KG1 (cell line): Measurements from ENCODE around the gene SMAD4.

ENCODE experiments used
- DNase-seq: peaks from one replicate; lab custom pipeline; 2025; lab: John Stamatoyannopoulos, UW

SMAD4 gene

DNA sequence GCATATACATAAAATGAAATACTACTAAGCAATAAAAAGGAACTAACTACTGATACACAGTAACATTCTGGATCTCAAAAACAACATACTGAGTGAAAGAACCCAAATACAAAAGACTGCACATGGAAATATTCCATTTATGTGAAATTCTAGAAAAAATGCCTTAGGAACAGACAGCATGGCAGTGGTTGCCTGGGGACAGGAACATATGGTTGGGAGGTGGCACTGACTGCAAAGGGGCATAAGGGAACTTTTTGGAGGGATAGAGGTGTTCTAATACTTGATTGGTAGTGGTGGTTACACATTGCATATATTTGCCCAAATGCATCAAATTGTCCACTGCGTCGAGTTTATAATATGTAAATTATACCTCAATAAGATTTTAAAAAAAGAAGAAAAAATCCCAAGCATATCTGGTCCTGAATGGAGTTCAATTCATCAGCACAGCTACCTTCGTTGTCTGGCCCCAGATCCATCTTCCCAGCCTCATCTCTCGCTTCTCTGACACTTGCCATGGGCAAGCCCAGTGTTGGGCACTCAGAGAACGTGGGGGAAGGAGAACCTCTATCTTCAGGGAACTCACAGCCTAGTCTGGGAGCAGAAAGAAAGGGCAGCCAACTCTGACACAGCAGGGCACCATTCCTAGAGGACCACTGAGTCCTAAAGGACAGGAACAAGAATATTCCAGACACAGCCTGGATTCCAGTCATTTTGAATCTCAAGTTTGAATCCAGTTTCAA lies 8.6 kb upstream of the SMAD4 start:
- no peak for DNase-seq

DNA sequence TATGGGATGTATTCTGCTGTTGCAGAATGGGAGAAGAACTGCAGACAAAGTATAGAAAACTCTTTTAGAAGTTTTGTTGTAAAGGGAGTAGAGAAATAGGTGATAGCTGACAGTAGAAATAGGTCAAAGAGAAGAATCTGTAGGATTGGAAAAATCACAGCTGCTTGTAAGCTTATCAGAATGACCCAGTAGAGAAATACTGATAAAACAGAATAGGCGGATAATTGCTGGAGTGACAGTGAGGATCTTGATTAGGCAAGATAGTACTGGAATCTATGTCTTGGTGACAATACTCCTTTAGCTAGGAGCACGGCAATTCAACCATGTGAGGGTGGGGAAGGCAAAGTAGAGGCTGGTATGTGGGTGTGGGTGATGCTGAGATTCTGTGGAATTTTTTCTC lies 4.5 kb upstream of the SMAD4 start:
- no peak for DNase-seq

DNA sequence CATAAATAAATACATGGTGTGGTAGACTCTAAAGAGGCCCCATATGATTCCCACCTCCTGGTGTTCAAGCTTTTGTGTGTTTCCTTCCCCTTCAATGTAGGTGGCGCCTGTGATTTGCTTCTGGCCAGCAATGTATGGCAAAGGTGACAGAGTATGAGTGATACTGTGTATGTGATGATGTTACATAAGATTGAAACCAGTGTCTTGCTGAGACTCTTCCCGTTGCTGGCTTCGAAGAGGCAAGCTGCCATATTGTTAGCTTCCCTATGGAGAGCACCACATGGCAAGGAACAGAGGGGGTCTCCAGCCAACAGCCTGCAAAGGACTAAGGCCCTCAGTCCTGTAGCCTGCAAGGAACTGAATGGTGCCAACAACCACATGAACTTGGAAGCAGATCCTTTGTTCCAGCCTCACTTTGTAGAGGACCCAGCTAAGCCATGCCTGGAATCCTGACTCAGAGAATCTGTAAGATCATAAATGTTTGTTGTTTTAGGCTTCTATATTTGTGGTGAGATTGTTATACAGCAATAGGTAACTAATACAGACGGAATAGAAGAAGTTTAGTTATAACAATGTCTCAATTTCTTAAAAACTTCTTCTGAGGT lies 1.7 kb upstream of the SMAD4 start:
- DNase-seq, result no peak

DNA sequence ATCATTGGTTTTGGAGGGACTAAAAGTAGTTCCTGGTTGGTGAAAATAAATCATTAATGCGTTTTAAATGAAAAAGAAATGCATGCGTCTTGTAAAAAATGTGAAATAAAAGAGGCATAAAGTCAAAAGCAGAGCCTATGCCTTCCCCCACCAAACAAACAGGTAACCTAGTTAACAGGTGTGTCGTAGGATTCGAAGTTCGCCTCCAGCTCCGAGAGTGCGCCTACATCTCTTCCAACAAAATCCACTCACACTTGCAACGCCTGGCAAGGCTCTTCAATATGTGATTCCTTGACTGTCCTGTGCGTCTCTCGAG lies 677 bp upstream of the SMAD4 start:
- DNase-seq, result no peak

DNA sequence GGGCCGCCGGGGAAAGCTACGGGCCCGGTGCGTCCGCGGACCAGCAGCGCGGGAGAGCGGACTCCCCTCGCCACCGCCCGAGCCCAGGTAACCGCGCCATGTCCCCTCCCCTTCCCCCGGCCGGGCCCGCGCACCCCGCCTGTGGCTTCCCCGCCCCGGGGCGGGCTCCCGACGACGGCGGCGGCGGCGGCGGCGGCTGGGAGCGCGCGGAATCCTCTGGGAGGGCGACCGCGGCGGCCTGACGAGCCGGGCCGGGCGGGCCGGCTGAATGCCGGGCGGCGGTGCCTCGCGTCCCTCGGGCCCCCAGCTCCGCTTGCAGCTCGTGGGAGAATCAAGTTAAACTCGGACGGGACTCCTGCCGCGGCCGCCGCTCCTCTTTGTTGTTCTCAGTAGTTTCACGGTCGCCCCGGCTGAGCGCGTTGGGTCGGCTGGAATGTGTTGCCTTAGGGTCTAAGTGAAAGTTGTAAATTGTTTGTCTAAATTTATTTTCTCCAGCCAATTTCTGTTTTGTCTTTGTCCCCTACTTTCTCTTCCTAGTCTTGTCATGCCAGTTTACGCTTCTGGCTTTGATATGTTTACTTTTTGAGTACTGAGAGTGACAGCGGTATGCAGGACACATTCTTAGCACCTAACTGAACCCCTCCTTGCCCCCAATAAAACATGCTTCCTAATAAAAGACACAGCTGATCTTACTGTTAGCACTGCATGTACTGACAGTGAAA lies 685 bp downstream of the SMAD4 start:
- no peak for DNase-seq

DNA sequence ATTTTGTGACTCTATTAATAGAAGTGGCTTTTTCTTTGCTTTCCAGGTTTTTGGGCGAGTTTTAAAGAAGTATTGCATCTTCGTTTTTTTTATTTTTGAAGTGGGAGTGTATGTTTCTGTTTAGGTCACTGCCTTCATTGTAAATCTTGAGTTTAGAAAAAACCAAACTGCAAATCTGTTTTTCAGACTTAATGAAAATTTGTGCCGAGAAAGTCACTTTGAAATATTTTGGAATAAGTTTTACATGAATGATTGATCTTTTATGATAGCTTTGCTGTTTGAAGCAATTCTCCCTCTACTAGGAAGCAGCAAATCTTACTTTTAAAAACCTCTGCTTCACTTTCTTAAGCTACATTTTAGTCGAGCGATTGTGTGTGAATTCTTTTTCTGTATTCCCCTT lies 2.2 kb downstream of the SMAD4 start:
- DNase-seq, result no peak

DNA sequence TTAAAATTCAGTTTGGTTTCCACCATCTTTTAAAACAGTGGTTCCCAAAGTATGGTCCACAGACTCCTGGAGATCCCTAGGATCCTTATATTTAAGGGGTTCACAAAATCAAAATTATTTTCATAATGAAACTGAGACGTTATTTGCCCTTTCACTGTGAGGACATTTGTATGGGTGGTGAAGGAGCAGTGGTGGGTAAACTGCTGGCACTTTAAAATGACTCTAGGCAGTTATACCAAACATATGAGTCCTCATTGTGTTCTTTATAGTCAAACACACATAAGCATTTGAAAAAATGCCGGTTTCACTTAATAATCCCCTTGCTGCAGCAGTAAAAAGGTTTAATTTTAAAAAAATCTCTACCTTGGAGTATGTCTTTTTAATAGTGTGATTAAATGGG lies 7.2 kb downstream of the SMAD4 start:
- no peak for DNase-seq

DNA sequence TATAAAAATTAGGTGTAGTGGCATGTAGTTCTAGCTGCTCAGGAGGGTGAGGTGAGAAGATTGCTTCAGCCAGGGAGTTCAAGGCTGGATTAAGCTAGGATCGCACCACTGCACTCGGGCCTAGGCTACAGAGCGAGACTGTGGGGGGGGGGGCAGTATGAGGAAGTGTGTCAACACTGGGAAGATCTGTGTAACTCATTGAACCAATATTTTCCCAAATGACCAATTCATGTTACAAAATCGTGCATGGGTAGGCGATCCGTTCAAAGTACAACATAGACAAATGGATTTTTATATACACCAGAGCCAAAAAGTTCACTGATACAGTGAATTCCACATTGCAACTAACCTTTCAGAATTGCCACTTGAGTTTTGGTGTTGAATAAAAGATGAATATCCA lies 8.1 kb downstream of the SMAD4 start:
- no peak for DNase-seq

DNA sequence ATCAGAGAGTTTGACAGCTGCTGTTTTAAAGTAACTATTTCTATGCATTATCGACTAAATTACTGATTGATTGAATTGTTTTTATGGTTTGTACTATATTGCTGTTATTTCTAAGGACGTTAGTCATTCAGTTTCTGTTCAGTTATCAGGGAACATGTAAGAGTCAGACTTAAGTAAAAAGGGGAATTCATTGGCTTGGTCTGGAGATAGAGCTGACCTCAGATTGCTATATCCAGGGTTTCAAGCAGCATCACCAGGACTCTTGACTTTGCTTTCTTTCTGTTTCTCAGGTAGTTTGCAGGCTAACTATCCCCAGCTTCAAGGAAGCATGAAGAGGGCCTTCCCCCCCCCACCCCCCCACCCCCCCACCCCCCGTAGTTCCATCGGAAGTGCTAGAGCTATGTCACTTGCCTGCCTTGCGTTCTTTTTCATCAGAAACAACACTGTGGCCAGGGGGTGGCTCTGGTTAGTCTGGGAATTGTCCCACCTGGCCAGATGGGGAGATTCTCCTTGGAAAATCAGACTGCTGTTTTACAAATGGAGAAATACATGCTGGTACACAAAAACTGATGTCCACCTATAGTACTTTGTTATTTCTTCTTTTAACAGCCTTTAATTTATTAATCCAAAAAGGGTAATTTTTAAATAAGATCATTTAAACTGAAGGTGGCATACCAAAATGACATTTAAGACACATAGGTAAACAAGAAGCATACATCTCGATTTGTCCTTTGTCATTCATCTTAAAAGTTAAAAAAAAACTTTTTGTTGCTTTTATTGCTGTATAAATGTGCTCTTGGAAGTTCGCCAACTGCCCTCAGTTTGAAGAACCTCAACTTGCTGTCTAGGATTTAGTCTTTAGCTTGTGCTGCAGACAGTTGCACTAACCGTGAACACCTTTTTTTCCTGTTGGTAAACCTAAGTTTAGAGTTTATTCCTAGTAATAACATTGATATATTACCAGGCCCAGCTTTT lies 9.4 kb downstream of the SMAD4 start:
- DNase-seq, result no peak

DNA sequence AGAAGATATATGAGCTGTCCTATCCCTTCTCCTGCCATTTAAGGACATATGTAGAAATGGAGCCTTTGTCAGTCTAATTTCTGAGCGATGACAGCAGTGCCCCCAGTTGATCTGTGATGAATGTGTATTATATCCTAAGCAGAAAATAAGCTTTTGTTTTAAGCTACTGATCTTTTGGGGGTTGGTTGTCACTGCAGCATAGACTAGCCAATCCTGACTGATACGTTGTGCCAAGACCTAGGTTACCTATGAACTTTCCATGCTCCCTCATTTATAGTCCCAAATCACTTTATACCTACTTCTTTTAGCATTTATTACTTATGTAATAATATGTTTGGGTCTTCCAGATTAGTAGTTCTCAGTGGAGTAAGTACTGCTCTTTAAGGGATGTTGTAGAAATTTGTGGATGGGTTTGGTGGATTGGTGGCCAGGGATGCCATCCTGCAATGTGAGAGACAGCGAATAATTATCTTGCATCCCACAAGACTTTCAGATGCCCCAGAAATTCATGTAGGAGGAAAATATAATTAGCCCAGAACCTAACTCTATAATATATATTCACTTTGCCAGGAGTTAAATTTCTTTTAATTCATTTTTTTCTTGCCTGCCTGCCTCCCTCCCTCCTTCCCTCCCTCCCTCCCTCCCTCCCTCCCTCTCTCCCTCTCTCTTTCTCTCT lies 11.8 kb downstream of the SMAD4 start:
- no peak for DNase-seq

DNA sequence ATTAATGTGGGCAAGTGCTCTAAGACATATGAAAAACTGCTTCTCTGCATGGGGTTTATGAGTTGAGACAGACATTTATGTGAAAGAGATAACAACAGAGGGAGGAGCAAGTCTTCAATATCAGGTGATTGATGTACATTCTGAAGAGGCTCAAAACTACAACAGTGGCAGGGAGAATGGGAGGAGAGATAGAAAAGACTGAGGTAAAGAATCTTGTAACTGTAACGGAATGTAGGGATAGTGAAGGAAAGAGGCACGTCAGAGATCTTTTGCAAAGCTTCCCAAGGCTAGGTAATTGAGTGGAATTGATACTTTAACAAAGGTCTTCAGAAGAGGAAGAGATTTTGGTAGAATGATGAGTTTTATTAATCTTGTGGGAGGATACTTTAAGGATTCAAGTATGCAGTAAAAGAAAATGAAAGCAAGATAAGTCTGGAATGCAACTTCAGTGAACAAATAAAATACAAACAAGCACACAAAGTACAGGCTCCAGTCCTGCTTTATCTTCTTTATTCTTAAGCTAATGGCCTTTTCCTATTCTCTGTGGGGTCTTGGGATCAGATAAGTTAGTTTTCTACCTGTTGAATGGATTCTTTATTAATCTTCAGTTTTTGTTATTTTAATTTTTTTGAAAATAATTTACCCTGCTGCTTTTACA lies 15.0 kb downstream of the SMAD4 start:
- DNase-seq, result no peak

DNA sequence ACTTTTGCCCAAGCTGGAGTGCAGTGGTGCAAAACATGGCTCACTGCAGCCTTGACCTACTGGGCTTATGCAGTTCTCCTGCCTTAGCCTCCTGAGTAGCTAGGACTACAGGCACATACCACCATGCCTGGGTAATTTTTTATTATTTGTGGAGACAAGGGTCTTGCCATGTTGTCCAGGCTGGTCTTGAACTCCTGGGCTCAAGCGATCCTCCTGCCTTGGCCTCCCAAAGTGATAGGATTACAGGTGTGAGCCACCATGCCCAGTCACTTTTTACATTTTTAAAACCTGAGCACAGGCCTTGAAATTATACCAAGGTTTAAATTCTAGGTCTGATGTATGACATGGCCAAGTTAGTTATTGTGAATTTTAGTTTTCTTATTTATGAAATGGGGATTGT lies 18.2 kb downstream of the SMAD4 start:
- no peak for DNase-seq

DNA sequence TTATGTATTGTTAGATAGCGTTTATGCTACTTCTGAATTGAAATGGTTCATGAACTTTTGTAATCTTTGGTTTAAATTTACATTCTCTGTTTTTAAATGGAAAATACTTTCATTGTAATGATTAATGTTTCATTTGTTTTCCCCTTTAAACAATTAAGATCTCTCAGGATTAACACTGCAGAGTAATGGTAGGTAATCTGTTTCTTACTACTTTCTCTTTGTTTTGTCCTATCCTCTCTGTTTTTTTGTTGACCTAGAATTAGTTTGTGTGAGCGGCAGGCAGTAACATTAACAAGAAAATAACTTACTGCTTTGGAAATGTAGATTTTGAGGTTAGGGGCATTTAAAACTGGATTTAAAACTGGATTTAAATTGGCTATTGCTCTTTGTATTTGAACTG lies 19.1 kb downstream of the SMAD4 start:
- DNase-seq, result no peak

DNA sequence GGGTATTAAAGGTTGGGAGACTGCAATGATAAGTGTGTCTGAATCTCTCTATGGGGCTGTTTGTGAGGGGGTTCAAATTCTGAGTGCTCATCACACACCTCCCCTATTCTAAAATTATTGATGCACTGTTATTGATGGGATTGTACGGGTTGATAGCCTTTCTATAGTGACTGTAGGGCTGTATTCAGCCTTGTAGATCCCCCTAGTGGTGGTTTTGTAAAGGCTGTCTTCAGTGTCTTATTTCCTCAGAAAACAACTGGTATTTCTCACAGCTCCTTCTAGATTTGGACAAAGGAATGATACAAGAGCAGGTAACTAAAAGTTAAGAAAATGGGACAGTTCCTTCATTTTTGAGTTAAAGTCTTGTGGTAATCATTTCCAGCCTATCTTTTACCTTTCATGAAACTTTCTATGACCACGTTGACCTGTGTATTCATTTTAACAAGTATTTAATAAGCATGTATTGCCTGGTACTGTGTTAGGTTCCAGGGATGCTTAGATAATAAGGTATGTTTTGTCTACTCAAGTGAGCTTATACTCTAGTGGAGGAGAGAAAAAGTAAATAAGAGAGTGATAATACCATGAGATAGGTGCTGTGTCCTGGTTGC lies 21.2 kb downstream of the SMAD4 start:
- DNase-seq, result no peak

DNA sequence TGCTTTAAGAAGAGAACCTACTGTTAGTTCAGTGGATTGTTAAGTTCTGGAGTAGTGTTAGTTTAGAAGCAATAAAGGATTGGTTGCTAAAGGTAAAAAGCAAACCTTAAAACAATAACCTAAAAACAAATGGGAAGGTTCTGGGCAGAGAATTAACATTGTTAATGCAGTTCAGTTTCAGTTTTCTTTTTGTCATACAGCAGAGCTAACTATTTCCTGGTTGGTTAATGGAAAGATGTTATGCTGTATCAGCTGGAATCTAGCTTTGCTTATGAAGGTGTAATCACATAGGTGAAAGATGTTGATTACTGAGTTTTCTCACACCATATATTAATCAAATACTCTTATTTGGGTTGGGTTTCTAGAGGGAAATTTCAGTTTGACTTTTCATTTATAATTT lies 23.8 kb downstream of the SMAD4 start:
- no peak for DNase-seq

DNA sequence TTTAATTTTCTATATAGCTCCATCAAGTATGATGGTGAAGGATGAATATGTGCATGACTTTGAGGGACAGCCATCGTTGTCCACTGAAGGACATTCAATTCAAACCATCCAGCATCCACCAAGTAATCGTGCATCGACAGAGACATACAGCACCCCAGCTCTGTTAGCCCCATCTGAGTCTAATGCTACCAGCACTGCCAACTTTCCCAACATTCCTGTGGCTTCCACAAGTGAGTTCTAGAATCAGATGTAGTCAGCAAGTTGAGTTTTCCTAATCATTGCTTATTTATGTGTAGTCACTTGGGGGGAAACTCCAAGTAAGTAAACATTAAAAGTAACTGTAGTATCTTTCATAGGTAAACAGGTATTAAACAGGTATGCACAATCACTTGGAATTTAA lies 24.8 kb downstream of the SMAD4 start:
- no peak for DNase-seq

DNA sequence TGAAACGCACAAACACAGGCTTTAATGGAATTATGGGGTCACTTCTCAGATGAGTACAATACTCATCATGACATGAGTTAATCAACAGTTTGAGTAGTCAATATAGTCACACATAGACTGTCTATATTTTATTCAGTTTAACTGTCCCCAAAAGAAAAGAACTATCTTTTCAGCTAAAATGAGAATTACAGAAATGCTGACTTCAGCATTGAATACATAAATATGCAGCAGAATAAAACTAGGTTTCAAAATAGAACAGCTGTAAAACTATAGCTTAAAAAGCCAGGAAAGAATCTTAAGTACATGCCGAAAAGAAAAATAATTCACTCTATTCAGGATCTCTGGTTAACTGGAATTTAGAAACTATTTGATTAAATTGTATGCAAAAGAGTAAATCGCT lies 30.0 kb downstream of the SMAD4 start:
- no peak for DNase-seq

DNA sequence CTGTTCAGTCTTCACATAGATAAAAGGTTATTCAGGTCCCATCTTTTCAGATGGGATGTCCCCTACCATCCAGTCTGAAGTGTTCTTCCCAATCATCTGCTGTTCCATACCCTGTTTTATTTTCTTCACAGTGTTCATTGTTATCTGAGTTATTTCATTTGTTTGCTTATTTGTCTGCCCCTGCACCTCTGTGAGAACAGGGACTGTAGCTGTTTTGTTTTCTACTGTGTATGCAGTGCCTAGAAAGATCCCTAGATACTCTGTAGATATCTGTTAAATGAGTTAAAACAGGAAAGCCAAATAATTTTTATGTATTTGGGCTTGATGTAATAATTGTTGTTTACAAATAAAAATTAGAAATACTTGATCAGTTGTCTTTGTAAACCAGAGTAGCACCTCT lies 34.2 kb downstream of the SMAD4 start:
- no peak for DNase-seq

DNA sequence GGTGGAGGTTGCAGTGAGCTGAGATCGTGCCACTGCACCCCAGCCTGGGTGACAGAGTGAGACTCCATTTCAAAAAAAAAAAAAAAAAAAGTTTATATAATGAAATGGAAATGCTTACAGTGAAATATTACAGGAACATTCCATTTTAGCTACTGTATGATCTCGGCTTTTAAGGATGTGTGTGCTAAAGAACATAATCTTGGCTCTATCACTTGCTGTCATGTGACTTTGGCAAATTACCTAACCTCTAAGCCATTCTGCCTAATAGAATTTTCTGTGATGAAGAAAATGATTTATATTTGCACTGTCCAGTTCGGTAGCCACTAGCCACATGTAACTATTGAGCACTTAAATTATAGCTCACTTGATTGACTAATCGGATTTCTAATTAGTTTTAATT lies 36.3 kb downstream of the SMAD4 start:
- DNase-seq, result no peak

DNA sequence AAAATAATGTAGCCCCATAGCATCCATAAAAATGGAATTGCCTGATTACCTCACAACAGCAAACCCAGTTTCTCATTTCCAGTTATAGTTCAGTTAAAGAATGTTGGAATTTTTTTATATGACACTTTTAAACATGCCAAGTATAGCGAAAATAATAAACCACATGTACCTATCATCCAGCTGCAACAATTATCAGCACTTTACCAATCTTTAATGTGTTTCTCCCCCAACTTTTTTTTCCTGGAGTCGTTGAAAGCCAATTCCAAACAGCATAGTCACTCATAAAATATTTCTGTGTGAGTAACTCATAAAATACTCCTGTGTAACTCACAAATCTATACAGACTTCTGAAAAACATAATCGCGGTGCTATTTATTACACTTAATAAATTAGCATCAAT lies 38.1 kb downstream of the SMAD4 start:
- DNase-seq, result no peak

DNA sequence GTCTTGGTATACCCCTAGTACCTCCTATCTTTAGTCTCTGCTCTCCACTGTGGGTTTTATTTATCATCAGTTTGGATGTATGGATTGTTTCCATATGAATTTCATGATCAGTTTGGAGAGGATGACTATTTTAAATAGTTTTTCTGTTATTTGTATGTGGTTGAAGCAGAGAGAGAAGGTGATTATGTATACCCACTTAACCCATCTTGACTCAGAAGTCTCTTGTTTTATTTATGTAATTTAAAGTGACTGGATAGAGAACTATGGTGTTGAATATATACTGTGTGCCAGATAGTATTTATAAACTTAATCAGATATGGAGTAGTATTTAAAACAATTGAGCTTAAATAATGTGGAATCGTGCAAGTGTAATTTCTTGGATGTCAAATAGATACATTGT lies 39.9 kb downstream of the SMAD4 start:
- no peak for DNase-seq
